BLaER1 (cell line): Measurements from ENCODE around the gene TBPL1.
"Not testable (repeated sequence)": the region's sequence is repeated elsewhere in the genome, so short reads cannot be mapped to it uniquely, and the experiment has no call there.

ENCODE experiments used
- H3K27ac ChIP-seq: shearing (Covaris generic); formaldehyde crosslinking; 2 replicates; pipeline ENCODE4 v1.8.1; 2022
- H3K27me3 ChIP-seq: shearing (Covaris generic); formaldehyde crosslinking; 2 replicates; pipeline ENCODE4 v1.8.1; 2022
- H3K36me3 ChIP-seq: shearing (Covaris generic); formaldehyde crosslinking; 2 replicates; pipeline ENCODE4 v1.8.1; 2022
- H3K4me1 ChIP-seq: shearing (Covaris generic); formaldehyde crosslinking; 2 replicates; pipeline ENCODE4 v1.8.1; 2022
- H3K4me2 ChIP-seq: shearing (Covaris generic); formaldehyde crosslinking; 2 replicates; pipeline ENCODE4 v1.8.1; 2022
- H3K4me3 ChIP-seq: shearing (Covaris generic); formaldehyde crosslinking; 2 replicates; pipeline ENCODE4 v1.8.1; 2022
- H3K9ac ChIP-seq: shearing (Covaris generic); formaldehyde crosslinking; 2 replicates; pipeline ENCODE4 v1.8.1; 2022
- H3K9me3 ChIP-seq: shearing (Covaris generic); formaldehyde crosslinking; 2 replicates; pipeline ENCODE4 v1.8.1; 2022
- H4K20me1 ChIP-seq: shearing (Covaris generic); formaldehyde crosslinking; 2 replicates; pipeline ENCODE4 v1.8.1; 2022
- Cebpa-rat ChIP-seq: shearing (Covaris generic); IDR thresholded peaks from 2 replicates; pipeline ENCODE4 v1.8.1; 2022

The TBPL1 gene

GRCh38 chr6:133973109-133973971 lies 20.3 kb downstream of the TBPL1 start:
- H3K9ac ChIP-seq = no peak overlapping the region
- no peaks in the 10 kb centered on the region for H3K27me3 ChIP-seq
- no peaks in the 10 kb centered on the region for H3K9me3 ChIP-seq
- TF ChIP-seq Cebpa-rat = no peak
- H4K20me1 ChIP-seq = peaks cover 100% of the 10 kb centered on the region
- no peak overlapping the region for H3K4me2 ChIP-seq
- H3K4me3 ChIP-seq = no peak overlapping the region
- no peak overlapping the region for H3K27ac ChIP-seq
- H3K4me1 ChIP-seq = peaks cover 16% of the 10 kb centered on the region
- no peaks in the 10 kb centered on the region for H3K36me3 ChIP-seq

GRCh38 chr6:133977983-133978895 lies 25.2 kb downstream of the TBPL1 start:
- no peak overlapping the region for H3K4me3 ChIP-seq
- H3K9ac ChIP-seq = no peak overlapping the region
- H3K4me1 ChIP-seq = peaks cover 16% of the 10 kb centered on the region
- H3K27me3 ChIP-seq = no peaks in the 10 kb centered on the region
- no peaks in the 10 kb centered on the region for H3K9me3 ChIP-seq
- H3K4me2 ChIP-seq = no peak overlapping the region
- peaks cover 27% of the 10 kb centered on the region for H3K36me3 ChIP-seq
- H3K27ac ChIP-seq = no peak overlapping the region
- no peak for TF ChIP-seq Cebpa-rat
- H4K20me1 ChIP-seq = peaks cover 74% of the 10 kb centered on the region

- H3K36me3 ChIP-seq = peaks cover 29% of the 10 kb centered on the region
- H3K9me3 ChIP-seq = no peaks in the 10 kb centered on the region
- TF ChIP-seq Cebpa-rat = no peak
- no peaks in the 10 kb centered on the region for H3K27me3 ChIP-seq
- H4K20me1 ChIP-seq = peaks cover 68% of the 10 kb centered on the region
- H3K4me3 ChIP-seq = no peak overlapping the region
- H3K4me2 ChIP-seq = no peak overlapping the region
- no peak overlapping the region for H3K9ac ChIP-seq
- peaks cover 22% of the 10 kb centered on the region for H3K4me1 ChIP-seq
- H3K27ac ChIP-seq = no peak overlapping the region
Observed at GRCh38 chr6:133978896-133979240, 25.8 kb downstream of the TBPL1 start.

DNA sequence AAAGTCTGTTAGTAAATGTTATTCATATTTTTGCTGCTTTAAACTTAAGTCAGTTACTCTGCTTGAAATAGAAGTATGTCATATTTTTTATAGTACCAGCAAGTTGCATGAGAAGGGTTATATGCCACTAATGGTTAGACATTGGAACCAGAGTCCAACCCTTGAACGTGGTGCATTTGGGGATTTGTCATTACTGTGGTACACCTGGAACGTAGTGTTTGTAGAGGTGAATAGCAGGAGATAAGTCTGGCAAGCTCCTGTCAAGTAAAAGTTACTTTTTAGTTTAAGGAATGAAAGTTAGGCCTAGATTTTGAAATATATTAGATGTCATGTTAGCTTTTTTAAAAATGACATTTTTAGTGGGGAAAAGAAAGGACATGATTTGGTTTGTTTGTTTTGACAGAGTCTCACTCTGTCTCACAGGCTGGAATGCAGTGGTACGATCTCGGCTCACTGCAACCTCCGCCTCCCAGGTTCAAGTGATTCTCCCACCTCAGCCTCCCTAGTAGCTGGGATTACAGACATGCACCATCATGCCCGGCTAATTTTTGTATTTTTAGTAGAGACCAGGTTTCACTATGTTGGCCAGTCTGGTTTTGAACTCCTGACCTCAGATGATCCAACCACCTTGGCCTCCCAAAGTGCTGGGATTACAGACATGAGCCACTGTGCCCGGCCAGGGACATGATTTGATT lies 26.4 kb downstream of the TBPL1 start:
- peaks cover 24% of the 10 kb centered on the region for H3K4me1 ChIP-seq
- H3K36me3 ChIP-seq = peaks cover 32% of the 10 kb centered on the region
- H3K27ac ChIP-seq, H3K4me2 ChIP-seq, H3K9ac ChIP-seq, H3K27me3 ChIP-seq, H3K4me3 ChIP-seq, H3K9me3 ChIP-seq: not testable (repeated sequence)
- peaks cover 62% of the 10 kb centered on the region for H4K20me1 ChIP-seq

- Histone ChIP-seq H3K27me3 (no peaks in the 10 kb centered on the region), H3K4me2 (no peak overlapping the region), H3K4me1 (peaks cover 24% of the 10 kb centered on the region), H4K20me1 (peaks cover 55% of the 10 kb centered on the region), H3K27ac (no peak overlapping the region), H3K9me3 (no peaks in the 10 kb centered on the region), H3K9ac (no peak overlapping the region), H3K36me3 (peaks cover 39% of the 10 kb centered on the region), H3K4me3 (no peak overlapping the region)
- no peak for TF ChIP-seq Cebpa-rat
Observed at GRCh38 chr6:133980168-133980567, 27.1 kb downstream of the TBPL1 start.

DNA sequence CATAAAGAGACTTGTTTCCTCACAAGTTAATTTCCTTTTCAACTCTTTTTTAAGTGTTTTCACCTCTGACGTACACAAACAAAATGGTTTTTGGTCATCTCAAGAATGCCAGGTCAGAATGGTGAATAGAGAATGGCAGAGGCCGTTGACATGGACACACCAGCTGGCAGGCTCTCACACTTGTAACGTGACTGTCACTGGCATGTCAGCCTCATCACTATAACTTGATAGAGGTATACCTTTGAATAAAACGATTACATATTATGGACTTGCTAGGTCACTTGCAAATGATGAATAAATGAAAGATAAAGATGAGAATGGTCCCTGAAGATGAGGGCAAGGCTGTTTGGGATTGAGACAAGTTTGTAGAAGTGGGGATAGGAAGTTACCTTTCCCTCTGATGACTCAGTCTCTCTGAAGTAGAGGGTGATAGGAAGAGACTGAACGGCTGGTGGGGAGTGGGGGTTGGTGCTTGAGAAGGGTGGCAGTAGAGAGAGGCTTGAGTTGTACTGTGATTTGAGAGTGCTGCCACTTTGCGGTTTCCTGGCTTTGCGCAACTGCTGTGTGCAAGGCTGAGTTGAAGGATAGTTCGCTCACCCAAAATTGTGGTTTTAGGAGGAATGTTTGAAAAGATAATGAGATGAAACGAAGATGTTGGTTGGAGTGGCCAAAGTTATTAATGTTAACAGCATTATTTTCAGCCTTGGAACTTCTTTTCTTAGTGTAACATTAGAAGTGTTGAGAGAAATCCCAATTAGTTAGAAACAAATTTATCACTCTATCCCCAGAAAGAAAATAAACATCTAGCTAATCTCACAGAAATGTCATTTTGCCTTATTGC lies 30.3 kb downstream of the TBPL1 start:
- H3K4me1 ChIP-seq = peaks cover 22% of the 10 kb centered on the region
- H3K36me3 ChIP-seq = peaks cover 62% of the 10 kb centered on the region
- peaks cover 23% of the 10 kb centered on the region for H4K20me1 ChIP-seq
- H3K4me3 ChIP-seq = no peak overlapping the region
- peak overlapping the region; percentile 45 for H3K4me2 ChIP-seq
- peak; percentile 97 for TF ChIP-seq Cebpa-rat
- no peak overlapping the region for H3K27ac ChIP-seq
- H3K9me3 ChIP-seq = no peaks in the 10 kb centered on the region
- H3K9ac ChIP-seq = no peak overlapping the region
- H3K27me3 ChIP-seq = no peaks in the 10 kb centered on the region

DNA sequence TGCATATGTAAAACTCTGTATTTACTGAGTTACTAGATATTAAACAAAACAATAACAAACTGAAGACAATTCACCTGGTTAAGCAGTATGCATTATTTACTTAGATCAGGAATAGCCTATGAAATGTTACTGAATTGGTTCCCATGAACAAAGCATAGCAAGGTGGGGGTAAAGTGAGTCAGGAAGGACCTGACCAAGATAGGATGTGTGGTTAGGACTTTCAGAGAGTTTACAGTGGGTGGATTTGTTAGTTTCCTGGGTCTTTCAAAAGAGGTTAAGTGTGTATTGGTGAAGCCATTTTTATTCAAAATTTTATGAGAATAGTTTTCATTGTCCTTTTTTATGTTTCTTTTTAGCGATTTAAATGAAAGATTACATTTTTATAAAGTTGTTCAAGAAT lies 32.9 kb downstream of the TBPL1 start:
- peaks cover 73% of the 10 kb centered on the region for H3K36me3 ChIP-seq
- H3K27ac ChIP-seq = no peak overlapping the region
- no peaks in the 10 kb centered on the region for H3K9me3 ChIP-seq
- H3K4me2 ChIP-seq = no peak overlapping the region
- no peaks in the 10 kb centered on the region for H3K27me3 ChIP-seq
- TF ChIP-seq Cebpa-rat = no peak
- no peak overlapping the region for H3K4me3 ChIP-seq
- H4K20me1 ChIP-seq = 0 out of 2 replicates have a peak, but pooled peaks cover 4% of the 10 kb centered on the region
- H3K4me1 ChIP-seq = peaks cover 22% of the 10 kb centered on the region
- no peak overlapping the region for H3K9ac ChIP-seq

DNA sequence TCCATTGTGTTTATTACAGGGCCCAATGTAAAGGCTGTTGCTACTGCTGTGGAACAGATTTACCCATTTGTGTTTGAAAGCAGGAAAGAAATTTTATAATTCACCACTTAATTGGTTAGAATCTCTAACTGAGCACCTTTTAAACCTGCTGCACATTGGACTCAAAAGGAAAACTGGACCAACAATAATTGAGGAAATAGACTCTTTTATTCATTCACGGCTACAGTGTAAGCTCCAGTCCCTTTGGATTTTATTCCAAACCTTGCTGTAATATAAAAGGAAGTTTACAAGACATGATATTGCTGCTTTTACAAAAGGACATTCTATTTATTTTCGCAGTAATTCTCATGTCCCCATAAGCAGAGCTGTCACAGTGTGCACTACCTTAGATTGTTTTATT lies 33.9 kb downstream of the TBPL1 start:
- Histone ChIP-seq H4K20me1 (0 out of 2 replicates have a peak, but pooled peaks cover 4% of the 10 kb centered on the region), H3K27me3 (no peaks in the 10 kb centered on the region), H3K27ac (no peak overlapping the region), H3K4me1 (peaks cover 22% of the 10 kb centered on the region), H3K9me3 (no peaks in the 10 kb centered on the region), H3K4me3 (no peak overlapping the region), H3K36me3 (peaks cover 67% of the 10 kb centered on the region), H3K9ac (no peak overlapping the region), H3K4me2 (no peak overlapping the region)
- TF ChIP-seq Cebpa-rat = no peak

- Histone ChIP-seq H3K27me3 (no peaks in the 10 kb centered on the region), H4K20me1 (no peaks in the 10 kb centered on the region), H3K9ac (no peak overlapping the region), H3K27ac (no peak overlapping the region), H3K4me1 (peaks cover 9% of the 10 kb centered on the region; the same call in 1 of the 2 replicates), H3K9me3 (no peaks in the 10 kb centered on the region), H3K4me2 (no peak overlapping the region), H3K4me3 (no peak overlapping the region), H3K36me3 (peaks cover 48% of the 10 kb centered on the region)
- TF ChIP-seq Cebpa-rat = no peak
Observed at GRCh38 chr6:133989525-133989924, 36.5 kb downstream of the TBPL1 start.
